PC-3 (cell line): ENCODE results near the gene GSK3B. TPM values are rescaled to one million over a fixed set of nuclear protein-coding genes. Genes with fewer than 3 reads are reported as not detected.

Experiments
- ATAC-seq: fragments of 200-7000 bp; cut with Tn5 transposase; 2 replicates; pipeline ENCODE4 v1.9.1; 2020; ENCODE audit warnings: mild to moderate bottlenecking, moderate library complexity
- BruUV-seq: library from RNA; stranded (reverse); fragments of 400-500 nt; replicated peaks from 2 replicates; lab custom pipeline; 2021; lab: Mats Ljungman, UMichigan
- CTCF ChIA-PET: fragments of 300-600 bp; sonication (Branson Sonifier 250); formaldehyde crosslinking; loops from one replicate; lab custom pipeline; 2022; ENCODE audit warnings: antibody characterized with exemption; lab: Charles Lee
- POLR2A ChIA-PET: fragments of 300-600 bp; sonication (Branson Sonifier 250); formaldehyde crosslinking; loops from one replicate; lab custom pipeline; 2022; ENCODE audit warnings: antibody characterized with exemption; ENCODE audit not compliant: unreplicated experiment; lab: Charles Lee
- DNase-seq: peaks from one replicate; pipeline ENCODE4 v3.0.0-alpha.2; 2015
- H2AFZ ChIP-seq: fragments of 300-600 bp; sonication (generic); 2 replicates; pipeline ENCODE4 v1.6.0; 2016; ENCODE audit warnings: antibody characterized with exemption, low read length
- H3F3A ChIP-seq: fragments of 300-600 bp; sonication (generic); one replicate; pipeline ENCODE4 v1.6.0; 2017; ENCODE audit warnings: antibody characterized with exemption, low read length, control low read depth, mild to moderate bottlenecking; ENCODE audit not compliant: unreplicated experiment
- H3K27ac ChIP-seq: fragments of 300-600 bp; sonication (generic); 2 replicates; pipeline ENCODE4 v1.5.1; 2016; ENCODE audit warnings: mild to moderate bottlenecking, low read length
- H3K27me3 ChIP-seq: fragments of 300-600 bp; sonication (generic); 2 replicates; pipeline ENCODE4 v1.6.1; 2016; ENCODE audit warnings: low read length, mixed read lengths
- H3K36me3 ChIP-seq: fragments of 300-600 bp; sonication (generic); 2 replicates; pipeline ENCODE4 v1.6.1; 2016; ENCODE audit warnings: low read depth, mixed run types, low read length, mixed read lengths
- H3K4me1 ChIP-seq: fragments of 300-600 bp; sonication (generic); 2 replicates; pipeline ENCODE4 v1.5.1; 2016; ENCODE audit warnings: low read length; ENCODE audit not compliant: insufficient read depth
- H3K4me2 ChIP-seq: fragments of 300-600 bp; sonication (generic); 2 replicates; pipeline ENCODE4 v1.6.0; 2016; ENCODE audit warnings: low read length
- H3K4me3 ChIP-seq: fragments of 300-600 bp; sonication (generic); 2 replicates; pipeline ENCODE4 v1.5.1; 2016; ENCODE audit warnings: mild to moderate bottlenecking, low read length, mixed read lengths
- H3K79me2 ChIP-seq: fragments of 300-600 bp; sonication (generic); 2 replicates; pipeline ENCODE4 v1.6.1; 2017; ENCODE audit warnings: low read length, mixed read lengths
- H3K9ac ChIP-seq: fragments of 300-600 bp; sonication (generic); 2 replicates; pipeline ENCODE4 v1.6.0; 2016; ENCODE audit warnings: mild to moderate bottlenecking, low read length
- H3K9me2 ChIP-seq: fragments of 300-600 bp; sonication (generic); replicated peaks from 2 replicates; pipeline ENCODE4 v1.6.1; 2016; ENCODE audit warnings: mixed run types, low read length, mixed read lengths
- H3K9me3 ChIP-seq: fragments of 300-600 bp; sonication (generic); 2 replicates; pipeline ENCODE4 v1.6.1; 2016; ENCODE audit warnings: low read length, mixed read lengths
- H4K20me1 ChIP-seq: fragments of 300-600 bp; sonication (generic); 2 replicates; pipeline ENCODE4 v1.6.1; 2016; ENCODE audit warnings: low read length, mixed read lengths
- CTCF ChIP-seq: fragments of 300-600 bp; sonication (generic); conservative IDR thresholded peaks from 2 replicates; pipeline ENCODE4 v1.5.1; 2017; ENCODE audit warnings: antibody characterized with exemption, low read depth, mild to moderate bottlenecking, low read length
- EZH2 ChIP-seq: fragments of 300-600 bp; sonication (generic); IDR thresholded peaks from one replicate; pipeline ENCODE4 v1.6.1; 2017; ENCODE audit warnings: antibody characterized with exemption, mild to moderate bottlenecking, low read length; ENCODE audit not compliant: unreplicated experiment
- EZH2phosphoT487 ChIP-seq: fragments of 300-600 bp; sonication (generic); IDR thresholded peaks from 2 replicates; pipeline ENCODE4 v1.6.1; 2018; ENCODE audit warnings: mild to moderate bottlenecking, antibody characterized with exemption, low read length, borderline replicate concordance
- intact Hi-C: fragments of 100-400 bp; cut with micrococcal nuclease; formaldehyde crosslinking; loops from 2 replicates; pipeline ENCODE4 v1.9.0; 2023
- total RNA-seq: library from RNA; depleted of rRNA; stranded (reverse); fragments of >200 nt; gene quantifications from 2 replicates; pipeline ENCODE4 v1.2.3, GENCODE V29; 2014

Gene GSK3B
- total RNA-seq, 1 experiment from 2014 or later, result 55.8 TPM

DNA sequence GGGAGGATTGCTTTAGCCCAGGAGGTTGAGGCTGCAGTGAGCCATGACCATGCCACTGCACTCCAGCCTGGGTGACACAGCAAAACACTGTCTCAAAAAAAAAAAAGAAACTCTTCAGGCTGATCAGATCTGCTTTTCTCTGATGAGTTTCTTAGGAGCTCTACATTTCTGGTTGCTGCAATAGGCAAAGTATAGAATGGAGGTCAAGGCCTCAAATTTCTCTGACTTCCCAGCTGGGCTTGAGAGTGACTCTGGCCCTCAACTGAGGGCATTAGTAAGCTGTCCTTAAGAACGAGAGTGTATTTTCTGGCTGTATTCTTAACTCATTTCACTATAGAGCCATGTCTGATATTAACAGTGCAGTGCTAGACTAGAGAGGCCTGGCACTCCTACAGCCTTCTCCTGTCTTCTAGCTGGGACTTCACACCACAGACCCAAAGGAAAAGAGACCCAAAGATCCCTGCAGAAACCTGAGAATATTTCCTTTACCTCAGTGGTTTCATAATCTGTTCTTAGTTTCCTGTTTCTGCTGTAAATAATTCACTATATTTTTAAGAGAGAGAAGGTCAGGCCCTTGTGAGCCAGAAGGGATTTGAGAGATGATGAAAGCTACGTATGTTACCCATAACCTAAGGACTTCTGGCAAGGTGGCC lies 314.4 kb downstream of the GSK3B start:
- no peaks in the 10 kb centered on the region for H3K9me2 ChIP-seq
- POLR2A ChIA-PET, result no interaction called here
- H3K27me3 ChIP-seq, result 0 out of 2 replicates have a peak, but pooled peaks cover under 1% of the 10 kb centered on the region
- intact Hi-C loops, result no loop called here
- H3K4me3 ChIP-seq, result no peak overlapping the region
- DNase-seq, result no peak
- no peaks in the 10 kb centered on the region for H3K4me1 ChIP-seq
- no peak overlapping the region for H3K4me2 ChIP-seq
- H3K79me2 ChIP-seq, result no peaks in the 10 kb centered on the region
- H3K9ac ChIP-seq, result no peak overlapping the region
- CTCF ChIA-PET, result no interaction called here
- no peak for ATAC-seq
- H3K9me3 ChIP-seq, result no peaks in the 10 kb centered on the region
- H3K27ac ChIP-seq, result no peak overlapping the region
- H3K36me3 ChIP-seq, result no peaks in the 10 kb centered on the region
- no TSS peak for BruUV-seq
- no peaks in the 10 kb centered on the region for H3F3A ChIP-seq
- no peaks in the 10 kb centered on the region for H4K20me1 ChIP-seq
- no peak overlapping the region for H2AFZ ChIP-seq
- no peak for TF ChIP-seq EZH2phosphoT487

DNA sequence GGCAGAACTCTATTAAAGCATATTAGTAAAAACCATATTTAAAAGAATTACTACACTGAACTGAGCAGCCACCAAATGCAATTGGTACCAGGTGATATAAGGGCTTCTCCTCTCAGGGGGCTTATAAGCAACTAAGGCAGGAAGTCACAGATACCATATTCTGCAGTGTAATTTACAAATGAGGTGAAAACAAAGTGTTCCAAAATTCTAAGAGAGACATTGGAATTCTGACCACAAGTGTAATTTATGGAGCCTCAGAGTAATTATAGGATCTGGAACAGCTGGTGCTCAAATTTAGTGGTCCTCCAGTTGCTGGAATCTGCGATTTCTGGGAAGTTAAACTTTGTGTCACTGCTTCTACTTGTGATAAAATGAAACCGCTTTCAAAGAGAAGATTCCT lies 315.4 kb downstream of the GSK3B start:
- Histone ChIP-seq H3K36me3 (no peaks in the 10 kb centered on the region), H3K4me3 (no peak overlapping the region), H4K20me1 (no peaks in the 10 kb centered on the region), H2AFZ (no peak overlapping the region), H3K9ac (no peak overlapping the region), H3K4me2 (no peak overlapping the region), H3K9me2 (no peaks in the 10 kb centered on the region), H3K27me3 (peaks cover 11% of the 10 kb centered on the region), H3K4me1 (no peaks in the 10 kb centered on the region), H3K79me2 (no peaks in the 10 kb centered on the region), H3K27ac (no peak overlapping the region), H3K9me3 (no peaks in the 10 kb centered on the region), H3F3A (no peaks in the 10 kb centered on the region)
- TF ChIP-seq EZH2phosphoT487, result no peak
- TF ChIP-seq EZH2, result no peak
- no peak for TF ChIP-seq CTCF
- ATAC-seq (no peak), DNase-seq (no peak)
- CTCF ChIA-PET, result no interaction called here
- intact Hi-C loops, result no loop called here
- POLR2A ChIA-PET, result no interaction called here
- no TSS peak for BruUV-seq

- no peak overlapping the region for H3K27ac ChIP-seq
- no peak overlapping the region for H3K4me3 ChIP-seq
- H3K9me3 ChIP-seq, result no peaks in the 10 kb centered on the region
- POLR2A ChIA-PET, result no interaction called here
- H3K79me2 ChIP-seq, result no peaks in the 10 kb centered on the region
- no TSS peak for BruUV-seq
- H4K20me1 ChIP-seq, result no peaks in the 10 kb centered on the region
- H3F3A ChIP-seq, result no peaks in the 10 kb centered on the region
- TF ChIP-seq EZH2, result no peak
- TF ChIP-seq EZH2phosphoT487, result no peak
- TF ChIP-seq CTCF, result no peak
- no peaks in the 10 kb centered on the region for H3K36me3 ChIP-seq
- H3K9ac ChIP-seq, result no peak overlapping the region
- CTCF ChIA-PET, result no interaction called here
- no peak overlapping the region for H3K4me2 ChIP-seq
- H2AFZ ChIP-seq, result no peak overlapping the region
- no peak for DNase-seq
- H3K4me1 ChIP-seq, result no peaks in the 10 kb centered on the region
- intact Hi-C loops, result no loop called here
- peaks cover 11% of the 10 kb centered on the region for H3K27me3 ChIP-seq
- no peak for ATAC-seq
- H3K9me2 ChIP-seq, result no peaks in the 10 kb centered on the region
Measured at GRCh38 chr3:119778176-119778575, 316.1 kb downstream of the GSK3B start.
